Hepatocyte (in vitro differentiated cells): ENCODE data around the gene PACS1.

Experiments used
- CTCF ChIP-seq: fragments of 200-600 bp; sonication (generic); IDR thresholded peaks from 2 replicates; pipeline ENCODE4 v1.5.1; 2016; ENCODE audit warnings: antibody characterized with exemption, mild to moderate bottlenecking; ENCODE audit not compliant: poor library complexity
- EZH2phosphoT487 ChIP-seq: fragments of 200-600 bp; sonication (generic); IDR thresholded peaks from one replicate; pipeline ENCODE4 v1.6.1; 2018; ENCODE audit warnings: antibody characterized with exemption, mild to moderate bottlenecking, low read depth, moderate library complexity; ENCODE audit not compliant: unreplicated experiment, severe bottlenecking

DNA sequence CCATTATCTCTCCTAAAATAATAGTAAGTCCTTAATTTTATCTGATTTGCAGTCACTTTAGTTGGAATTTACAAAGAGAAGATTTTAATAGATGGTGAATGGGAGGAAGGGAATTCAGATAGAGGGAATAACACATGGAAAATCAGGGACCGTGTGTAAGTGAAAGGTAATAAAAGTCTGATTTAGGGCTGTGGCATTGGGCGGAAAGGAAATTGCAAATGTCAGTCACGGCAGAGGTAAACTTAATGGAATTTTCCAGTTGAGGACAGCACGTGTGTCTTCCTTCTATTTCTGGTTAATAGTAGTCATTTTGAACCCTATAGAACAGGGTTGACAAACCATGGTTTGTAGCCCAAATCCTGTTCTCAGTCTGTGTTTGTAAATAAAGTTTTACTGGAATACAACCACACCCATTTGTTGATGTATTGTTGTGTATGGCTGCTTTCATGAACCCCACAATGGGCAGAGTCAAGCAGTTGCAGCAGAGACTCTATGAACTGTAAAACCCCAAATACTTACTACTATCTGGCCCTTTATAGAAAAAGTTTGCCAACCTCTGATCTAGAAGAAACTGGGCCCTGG, 34.1 kb downstream of the PACS1 start:
- TF ChIP-seq CTCF (no peak), EZH2phosphoT487 (no peak)
